ENCODE data around the gene CFAP70. TPM values are rescaled to one million over a fixed set of nuclear protein-coding genes. Genes with fewer than 3 reads are reported as not detected.
A peak's percentile ranks its signal among the peaks of the same experiment; 100 is the strongest.
"Not testable (repeated sequence)": the region's sequence is repeated elsewhere in the genome, so short reads cannot be mapped to it uniquely, and the experiment has no call there.

Gene CFAP70
- total and polyA plus RNA-seq, 2 experiments from 2014 or later = 0.43 to 0.65 TPM

- no peak for TF ChIP-seq EZH2 (IDR thresholded peaks at IDR 0.05; ENCODE audit: insufficient read depth, poor library complexity, severe bottlenecking)
- TF ChIP-seq EZH2phosphoT487 (IDR thresholded peaks at IDR 0.05; ENCODE audit: insufficient read depth, low read depth) = no peak
- in situ Hi-C loops (cut with MboI) = no loop called here
- Histone ChIP-seq H3K4me1 (ENCODE audit: insufficient read depth) (peaks cover 7% of the 10 kb centered on the region), H3F3A (ENCODE audit: insufficient read depth) (0 out of 2 replicates have a peak, but pooled peaks cover 5% of the 10 kb centered on the region), H2AFZ (no peak overlapping the region; the same call in 1 of the 2 replicates), H3K79me2 (ENCODE audit: insufficient read depth) (no peaks in the 10 kb centered on the region), H4K20me1 (ENCODE audit: insufficient read depth) (no peaks in the 10 kb centered on the region), H3K36me3 (ENCODE audit: low read depth) (no peaks in the 10 kb centered on the region), H3K9ac (no peak overlapping the region), H3K9me3 (ENCODE audit: low read depth) (no peaks in the 10 kb centered on the region), H3K4me3 (no peak overlapping the region), H3K27me3 (replicated peaks; ENCODE audit: insufficient read depth) (no peaks in the 10 kb centered on the region), H3K4me2 (ENCODE audit: unreplicated experiment) (peak overlapping the region; percentile 10), H3K9me2 (ENCODE audit: insufficient read depth) (no peaks in the 10 kb centered on the region), H3K27ac (no peak overlapping the region)
- peak; percentile 56 for DNase-seq
- WGBS, 2 experiments (ENCODE audit: low coverage in 1 of 2, low lambda C conversion rate in 2 of 2, missing lambda C conversion rate in 2 of 2) = 92 to 97% methylated on average over 1 of the region's 1 CpG
Measured at GRCh38 chr10:73263693-73264347, 94.8 kb downstream of the CFAP70 start.

- no peak for DNase-seq
- Histone ChIP-seq H3F3A (ENCODE audit: insufficient read depth) (0 out of 2 replicates have a peak, but pooled peaks cover 5% of the 10 kb centered on the region), H3K9ac (no peak overlapping the region), H3K9me3 (ENCODE audit: low read depth) (no peaks in the 10 kb centered on the region), H4K20me1 (ENCODE audit: insufficient read depth) (no peaks in the 10 kb centered on the region), H3K4me1 (ENCODE audit: insufficient read depth) (peaks cover 7% of the 10 kb centered on the region), H3K4me2 (ENCODE audit: unreplicated experiment) (no peak overlapping the region), H3K27me3 (replicated peaks; ENCODE audit: insufficient read depth) (no peaks in the 10 kb centered on the region), H3K79me2 (ENCODE audit: insufficient read depth) (no peaks in the 10 kb centered on the region), H3K36me3 (ENCODE audit: low read depth) (no peaks in the 10 kb centered on the region), H3K27ac (no peak overlapping the region), H3K9me2 (ENCODE audit: insufficient read depth) (no peaks in the 10 kb centered on the region), H2AFZ (0 out of 2 replicates have a peak overlapping the region, but pooled peaks have one; percentile 39), H3K4me3 (no peak overlapping the region)
- TF ChIP-seq EZH2phosphoT487 (IDR thresholded peaks at IDR 0.05; ENCODE audit: insufficient read depth, low read depth) (no peak), EZH2 (IDR thresholded peaks at IDR 0.05; ENCODE audit: insufficient read depth, poor library complexity, severe bottlenecking) (no peak)
- WGBS, 2 experiments (ENCODE audit: low coverage in 1 of 2, low lambda C conversion rate in 2 of 2, missing lambda C conversion rate in 2 of 2) = 63 to 64% methylated on average over 5 of the region's 5 CpGs
- in situ Hi-C loops (cut with MboI) = no loop called here
Measured at GRCh38 chr10:73262880-73263555, 95.6 kb downstream of the CFAP70 start.

GRCh38 chr10:73262105-73262730, 96.4 kb downstream of the CFAP70 start:
- WGBS, 2 experiments (ENCODE audit: low coverage in 1 of 2, low lambda C conversion rate in 2 of 2, missing lambda C conversion rate in 2 of 2) = 42 to 50% methylated on average over 4 of the region's 4 CpGs
- Histone ChIP-seq H3K9me3 (ENCODE audit: low read depth) (no peaks in the 10 kb centered on the region), H3K4me3 (no peak overlapping the region), H2AFZ (peak overlapping the region; percentile 33; the same call in 1 of the 2 replicates), H3K4me1 (ENCODE audit: insufficient read depth) (peaks cover 7% of the 10 kb centered on the region), H3K9ac (peak overlapping the region; percentile 35), H3K4me2 (ENCODE audit: unreplicated experiment) (peak overlapping the region; percentile 72), H3K27ac (peak overlapping the region; percentile 53), H3K36me3 (ENCODE audit: low read depth) (no peaks in the 10 kb centered on the region), H3K79me2 (ENCODE audit: insufficient read depth) (no peaks in the 10 kb centered on the region), H3F3A (ENCODE audit: insufficient read depth) (0 out of 2 replicates have a peak, but pooled peaks cover 5% of the 10 kb centered on the region), H3K27me3 (replicated peaks; ENCODE audit: insufficient read depth) (no peaks in the 10 kb centered on the region), H3K9me2 (ENCODE audit: insufficient read depth) (no peaks in the 10 kb centered on the region), H4K20me1 (ENCODE audit: insufficient read depth) (no peaks in the 10 kb centered on the region)
- peak; percentile 84 for DNase-seq
- TF ChIP-seq EZH2 (IDR thresholded peaks at IDR 0.05; ENCODE audit: insufficient read depth, poor library complexity, severe bottlenecking) = no peak
- no peak for TF ChIP-seq EZH2phosphoT487 (IDR thresholded peaks at IDR 0.05; ENCODE audit: insufficient read depth, low read depth)
- in situ Hi-C loops (cut with MboI) = no loop called here

GRCh38 chr10:73261362-73261995, 97.2 kb downstream of the CFAP70 start:
- H4K20me1 ChIP-seq (ENCODE audit: insufficient read depth) = no peaks in the 10 kb centered on the region
- H3K9me2 ChIP-seq (ENCODE audit: insufficient read depth) = no peaks in the 10 kb centered on the region
- in situ Hi-C loops (cut with MboI) = no loop called here
- no peak for TF ChIP-seq EZH2 (IDR thresholded peaks at IDR 0.05; ENCODE audit: insufficient read depth, poor library complexity, severe bottlenecking)
- no peak for TF ChIP-seq EZH2phosphoT487 (IDR thresholded peaks at IDR 0.05; ENCODE audit: insufficient read depth, low read depth)
- H3K9me3 ChIP-seq (ENCODE audit: low read depth) = no peaks in the 10 kb centered on the region
- no peaks in the 10 kb centered on the region for H3K36me3 ChIP-seq (ENCODE audit: low read depth)
- no peak overlapping the region for H2AFZ ChIP-seq
- peak overlapping the region; percentile 72 for H3K4me2 ChIP-seq (ENCODE audit: unreplicated experiment)
- no peaks in the 10 kb centered on the region for H3K27me3 ChIP-seq (replicated peaks; ENCODE audit: insufficient read depth)
- H3K9ac ChIP-seq = peak overlapping the region; percentile 35; the same call in 1 of the 2 replicates
- peaks cover 7% of the 10 kb centered on the region for H3K4me1 ChIP-seq (ENCODE audit: insufficient read depth)
- no peaks in the 10 kb centered on the region for H3K79me2 ChIP-seq (ENCODE audit: insufficient read depth)
- H3K27ac ChIP-seq = peak overlapping the region; percentile 53
- DNase-seq = no peak
- whole genome bisulfite sequencing, 2 experiments (ENCODE audit: low coverage in 1 of 2, low lambda C conversion rate in 2 of 2, missing lambda C conversion rate in 2 of 2) = 91 to 92% methylated on average over 9 of the region's 9 CpGs
- H3K4me3 ChIP-seq = no peak overlapping the region
- 0 out of 2 replicates have a peak, but pooled peaks cover 5% of the 10 kb centered on the region for H3F3A ChIP-seq (ENCODE audit: insufficient read depth)

- peaks cover 10% of the 10 kb centered on the region for H3K79me2 ChIP-seq (ENCODE audit: insufficient read depth)
- 93 to 96% methylated on average over 10 of the region's 10 CpGs for WGBS, 2 experiments (ENCODE audit: low coverage in 1 of 2, low lambda C conversion rate in 2 of 2, missing lambda C conversion rate in 2 of 2)
- H3K27ac ChIP-seq; H3K9me2 ChIP-seq (ENCODE audit: insufficient read depth); DNase-seq; H3K36me3 ChIP-seq (ENCODE audit: low read depth); H4K20me1 ChIP-seq (ENCODE audit: insufficient read depth); H3F3A ChIP-seq (ENCODE audit: insufficient read depth); H3K4me3 ChIP-seq; H3K9me3 ChIP-seq (ENCODE audit: low read depth); H3K27me3 ChIP-seq (replicated peaks; ENCODE audit: insufficient read depth); H3K4me2 ChIP-seq (ENCODE audit: unreplicated experiment); H2AFZ ChIP-seq; in situ Hi-C loops (cut with MboI); H3K4me1 ChIP-seq (ENCODE audit: insufficient read depth); H3K9ac ChIP-seq: not testable (repeated sequence)
Measured at GRCh38 chr10:73258612-73259011, 100.1 kb downstream of the CFAP70 start.

Data from GM23248 (cell line).